Activated CD8-positive, alpha-beta memory T cell treated with anti-CD3 and anti-CD28 coated beads, Interleukin-2, amount 50 U/mL, for 1 hour (primary cell): ENCODE results near the gene DPYSL4.

Source experiments
- DNase-seq: peaks from one replicate; pipeline ENCODE4 v3.0.0-alpha.2; 2020; ENCODE audit errors: extremely low read depth

Gene DPYSL4

GRCh38 chr10:132178672-132179545, 7.8 kb upstream of the DPYSL4 start:
- no peak for DNase-seq

GRCh38 chr10:132179551-132180392, 7.0 kb upstream of the DPYSL4 start:
- no peak for DNase-seq

- no peak for DNase-seq
Observed at GRCh38 chr10:132180736-132181135, 6.0 kb upstream of the DPYSL4 start.

GRCh38 chr10:132181691-132182425, 4.9 kb upstream of the DPYSL4 start:
- DNase-seq = no peak

GRCh38 chr10:132182591-132182990, 4.2 kb upstream of the DPYSL4 start:
- DNase-seq = no peak

GRCh38 chr10:132183046-132183445, 3.7 kb upstream of the DPYSL4 start:
- DNase-seq = no peak

- no peak for DNase-seq
Observed at GRCh38 chr10:132184816-132185593, 1.7 kb upstream of the DPYSL4 start.

GRCh38 chr10:132185601-132186487, 904 bp upstream of the DPYSL4 start:
- no peak for DNase-seq

- no peak for DNase-seq
Observed at GRCh38 chr10:132187430-132188138, 836 bp downstream of the DPYSL4 start.

GRCh38 chr10:132188331-132188730, 1.6 kb downstream of the DPYSL4 start:
- DNase-seq = no peak

- DNase-seq = no peak
Observed at GRCh38 chr10:132189016-132189415, 2.3 kb downstream of the DPYSL4 start.

GRCh38 chr10:132189810-132190422, 3.2 kb downstream of the DPYSL4 start:
- DNase-seq = no peak

GRCh38 chr10:132192076-132192975, 5.6 kb downstream of the DPYSL4 start:
- no peak for DNase-seq

GRCh38 chr10:132192991-132193665, 6.4 kb downstream of the DPYSL4 start:
- DNase-seq = no peak

GRCh38 chr10:132193907-132194552, 7.3 kb downstream of the DPYSL4 start:
- DNase-seq = no peak

- DNase-seq = no peak
Observed at GRCh38 chr10:132194726-132195125, 8.0 kb downstream of the DPYSL4 start.
